ENCODE data around the gene PSME4.
"Not testable (repeated sequence)": the region's sequence is repeated elsewhere in the genome, so short reads cannot be mapped to it uniquely, and the experiment has no call there.

The PSME4 gene

DNA sequence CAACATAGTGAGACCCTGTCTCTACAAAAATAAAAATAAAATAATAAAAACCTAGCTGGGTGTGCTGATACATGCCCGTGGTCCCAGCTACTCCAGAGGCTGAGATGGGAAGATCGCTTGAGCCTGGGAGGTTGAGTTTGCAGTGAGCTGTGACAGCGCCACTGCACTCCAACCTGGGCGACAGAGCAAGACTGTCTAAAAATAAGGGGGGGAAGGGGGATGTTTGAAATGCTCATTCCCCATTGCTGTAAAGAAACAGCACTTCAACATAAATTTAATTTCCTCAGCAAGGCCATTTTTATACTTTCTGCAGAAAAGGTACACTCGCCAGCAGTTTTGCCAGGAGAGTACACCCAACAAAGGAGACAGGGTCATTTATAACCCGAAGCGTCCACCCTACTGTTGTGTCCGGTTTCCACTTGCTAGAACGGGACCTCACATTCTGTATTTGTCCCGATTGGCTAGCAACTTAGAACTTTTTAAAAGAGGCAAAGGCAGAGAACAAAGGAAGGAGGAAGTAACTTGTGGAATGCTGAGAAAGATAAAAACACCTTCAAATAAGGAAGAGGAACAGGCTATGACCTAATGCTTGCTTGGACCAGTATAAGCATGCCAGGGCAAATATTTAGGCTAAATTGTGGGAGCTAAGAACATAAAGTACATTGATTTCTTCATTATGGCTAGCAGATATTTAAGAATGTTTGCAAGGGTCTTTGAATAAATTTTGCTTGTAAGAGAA is 9.1 kb downstream of the PSME4 start:
- DNase-seq (ENCODE audit: low read depth) = not testable (repeated sequence)

DNA sequence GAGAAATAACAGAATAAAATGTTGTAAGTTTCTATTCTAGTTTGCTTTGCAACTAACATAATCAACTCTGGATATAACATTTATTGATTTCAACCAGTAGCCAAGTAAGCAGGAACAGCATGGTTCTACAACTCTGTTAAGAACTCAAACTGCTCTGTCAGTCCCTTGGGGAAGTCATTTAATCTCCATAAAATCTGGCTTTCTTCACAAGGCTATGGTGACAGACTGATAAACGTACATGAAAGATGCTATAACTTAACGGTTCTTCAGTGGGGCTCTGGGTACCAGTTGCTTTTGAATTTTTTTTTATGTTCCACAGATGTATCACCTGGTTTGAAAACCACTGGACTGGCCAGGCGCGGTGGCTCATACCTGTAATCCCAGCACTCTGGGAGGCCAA is 10.3 kb downstream of the PSME4 start:
- DNase-seq (ENCODE audit: low read depth) = no peak

DNA sequence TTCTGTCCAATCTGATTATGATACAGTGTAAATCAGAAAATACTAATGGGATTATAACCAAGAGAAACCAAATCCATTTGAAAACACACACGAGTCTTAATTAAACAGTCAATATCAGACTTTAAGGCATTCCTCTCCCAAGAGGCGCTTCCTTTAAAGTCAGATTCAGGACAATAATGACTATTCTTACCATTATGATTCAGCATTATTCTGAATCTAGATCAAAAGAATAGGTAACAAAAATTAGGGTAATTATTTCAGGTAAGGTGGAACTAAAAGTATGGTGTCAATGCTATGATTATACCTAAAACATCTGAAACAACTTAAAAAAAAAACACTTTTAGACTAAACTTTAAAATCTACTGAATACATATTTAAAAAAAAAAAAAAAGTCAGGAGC is 12.3 kb downstream of the PSME4 start:
- no peak for DNase-seq (ENCODE audit: low read depth)

DNA sequence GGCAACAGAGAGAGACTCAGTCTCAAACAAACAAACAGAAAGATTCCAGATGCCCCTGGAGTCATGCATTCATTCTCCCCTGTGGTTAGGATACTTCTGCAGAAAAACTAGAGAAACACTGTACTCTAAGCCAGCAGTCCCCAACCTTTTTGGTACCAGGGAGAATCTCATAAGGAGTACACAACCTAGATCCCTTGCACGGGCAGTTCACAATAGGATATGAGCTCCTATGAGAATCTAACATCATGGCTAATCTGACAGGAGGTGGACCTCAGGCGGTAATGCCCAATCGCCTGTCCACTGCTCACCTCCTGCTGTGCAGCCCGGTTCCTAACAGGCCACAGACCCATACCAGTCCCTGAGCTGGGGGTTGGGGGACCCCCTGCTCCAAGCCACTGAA is 18.3 kb downstream of the PSME4 start:
- no peak for DNase-seq (ENCODE audit: low read depth)

DNA sequence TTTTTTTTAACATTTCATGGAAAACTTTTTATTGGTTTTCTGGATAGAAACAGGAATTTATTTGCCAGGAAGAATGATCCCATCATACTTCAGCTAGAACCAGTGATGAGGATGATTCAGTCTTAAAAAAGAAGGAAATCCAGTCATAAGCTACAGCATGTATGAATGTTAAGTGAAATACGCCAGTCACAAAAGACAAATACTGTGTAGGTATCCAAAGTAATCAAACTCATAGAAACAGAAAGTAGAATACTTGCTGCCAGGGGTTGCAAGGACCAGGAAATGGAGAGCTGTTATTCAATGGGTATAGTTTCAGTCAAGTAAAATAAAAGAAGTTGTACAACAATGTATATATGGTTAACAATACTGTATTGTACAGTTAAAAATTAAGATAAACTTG is 21.3 kb downstream of the PSME4 start:
- no peak for DNase-seq (ENCODE audit: low read depth)

DNA sequence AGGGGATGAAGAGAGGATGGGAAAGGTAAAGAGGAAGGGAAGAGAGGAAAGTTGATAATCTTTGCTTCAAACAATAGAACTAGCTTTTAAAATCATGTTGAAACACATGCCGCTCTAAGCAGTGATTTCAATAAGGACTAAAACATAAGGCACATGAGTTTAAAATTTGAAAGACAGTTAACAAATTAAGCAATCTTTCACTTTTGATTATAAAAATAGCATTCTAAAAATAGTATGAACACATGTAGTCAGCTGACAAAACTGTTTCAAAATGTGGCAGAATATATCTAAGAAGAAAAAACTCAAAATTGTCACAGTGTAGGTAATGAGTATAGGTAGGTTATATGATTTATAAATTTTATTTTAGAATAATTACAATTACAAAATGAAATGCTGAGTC is 25.3 kb downstream of the PSME4 start:
- no peak for DNase-seq (ENCODE audit: low read depth)

DNA sequence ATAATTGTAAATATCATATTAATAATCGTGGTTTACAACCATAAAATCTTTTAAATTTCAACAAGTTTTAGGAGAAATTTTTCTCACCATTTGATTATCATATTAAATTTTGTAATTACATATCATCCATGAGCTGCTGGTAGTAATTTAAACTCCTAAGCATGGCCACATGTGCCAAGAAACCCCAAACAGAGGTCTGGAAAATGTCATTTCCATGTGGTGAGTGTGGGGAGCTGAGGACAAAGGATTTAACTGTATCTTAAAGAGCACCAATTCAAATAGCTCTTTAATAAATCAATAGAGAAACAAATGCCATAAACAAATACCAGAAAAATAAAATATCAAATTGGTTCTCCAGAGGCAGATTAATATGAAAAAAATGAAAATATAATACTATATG is 26.3 kb downstream of the PSME4 start:
- DNase-seq (ENCODE audit: low read depth) = no peak

DNA sequence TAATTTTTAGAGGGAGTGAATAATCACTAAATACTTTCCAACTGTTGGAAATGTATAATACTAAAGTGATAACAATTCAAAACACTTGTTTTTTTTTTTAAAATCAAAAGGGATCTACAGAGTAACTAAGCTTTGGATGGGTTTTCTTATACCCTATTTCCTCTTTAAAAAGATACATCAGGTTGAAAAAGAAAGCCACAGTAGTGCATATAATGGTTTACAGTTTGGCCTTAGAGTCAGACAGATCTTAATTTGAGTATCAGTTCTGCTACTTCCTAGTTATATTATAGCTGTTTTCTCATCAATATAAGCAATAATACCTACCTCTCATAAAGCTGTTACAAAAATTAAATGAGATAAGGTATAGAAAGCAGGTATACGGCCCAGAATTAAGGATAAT is 28.5 kb downstream of the PSME4 start:
- no peak for DNase-seq (ENCODE audit: low read depth)

DNA sequence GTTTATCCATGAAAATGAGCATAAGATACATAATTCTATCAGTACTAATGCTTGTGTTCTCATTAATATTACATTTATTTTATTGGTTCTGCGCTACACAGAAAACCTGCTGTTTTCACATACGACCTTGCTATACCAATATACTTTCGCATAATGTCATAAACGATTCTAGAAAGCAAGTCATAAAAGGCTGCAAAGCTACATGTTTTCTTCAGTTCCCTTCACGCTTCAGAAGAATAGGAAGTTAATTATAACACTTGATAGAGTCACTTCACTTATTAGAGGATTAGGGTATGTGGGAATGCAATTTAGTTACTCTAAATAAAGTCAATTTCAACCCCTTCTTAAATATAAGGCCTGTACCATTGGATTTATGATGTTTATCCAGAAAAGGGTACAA is 29.0 kb downstream of the PSME4 start:
- no peak for DNase-seq (ENCODE audit: low read depth)

DNA sequence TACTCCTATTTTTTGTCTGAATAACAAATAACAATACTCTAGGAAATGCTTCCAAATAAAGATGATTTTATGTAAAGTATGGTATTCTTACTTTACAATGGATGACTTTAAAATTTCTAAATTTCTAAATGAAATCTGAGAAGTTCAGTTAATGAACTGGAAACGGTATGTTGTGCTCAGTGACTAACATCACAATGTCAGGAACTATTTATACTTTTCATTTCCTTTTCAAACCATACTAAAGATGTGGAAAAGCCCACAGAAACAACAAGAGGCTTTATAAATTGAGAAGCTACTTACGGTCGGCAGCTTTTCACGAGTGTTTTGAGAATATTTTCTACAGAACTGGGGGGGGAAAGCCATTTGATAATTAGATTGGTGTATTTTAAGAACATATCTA is 31.1 kb downstream of the PSME4 start:
- no peak for DNase-seq (ENCODE audit: low read depth)

DNA sequence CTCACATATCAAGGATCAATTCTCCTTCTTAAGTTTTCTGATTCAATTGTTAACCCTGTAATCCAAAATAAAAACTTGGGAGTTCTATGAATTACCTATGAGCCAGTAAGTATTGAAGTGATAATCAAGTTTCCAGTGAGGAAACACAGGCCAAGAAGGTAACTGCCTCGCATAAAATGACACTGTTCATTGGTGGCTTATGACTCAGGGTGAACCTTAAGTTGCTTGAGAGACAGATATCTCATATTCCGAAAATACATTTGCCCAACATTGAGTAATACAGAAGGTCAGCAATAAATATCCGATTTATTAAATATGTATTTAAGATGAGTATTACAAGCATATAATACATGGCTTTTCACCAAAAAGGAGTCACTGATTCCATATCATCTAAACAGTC is 31.9 kb downstream of the PSME4 start:
- DNase-seq (ENCODE audit: low read depth) = no peak

DNA sequence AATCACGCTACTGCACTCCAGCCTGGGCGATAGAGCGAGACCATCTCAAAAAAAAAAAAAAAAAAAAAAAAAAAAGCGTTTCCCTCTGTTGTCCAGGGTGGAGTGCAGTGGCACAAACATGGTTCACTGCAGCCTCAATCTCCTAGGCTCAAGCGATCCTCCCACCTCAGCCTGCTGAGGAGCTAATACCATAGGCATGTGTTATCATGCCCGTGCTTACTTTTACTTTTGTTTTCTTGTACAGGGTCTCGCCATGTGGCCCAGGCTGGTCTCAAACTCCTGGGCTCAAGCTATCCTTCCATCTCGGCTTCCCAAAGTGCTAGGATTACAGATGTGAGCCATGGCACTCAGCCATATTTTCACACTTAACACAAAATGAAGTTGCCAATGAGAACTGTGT is 37.5 kb downstream of the PSME4 start:
- DNase-seq (ENCODE audit: low read depth) = no peak

DNA sequence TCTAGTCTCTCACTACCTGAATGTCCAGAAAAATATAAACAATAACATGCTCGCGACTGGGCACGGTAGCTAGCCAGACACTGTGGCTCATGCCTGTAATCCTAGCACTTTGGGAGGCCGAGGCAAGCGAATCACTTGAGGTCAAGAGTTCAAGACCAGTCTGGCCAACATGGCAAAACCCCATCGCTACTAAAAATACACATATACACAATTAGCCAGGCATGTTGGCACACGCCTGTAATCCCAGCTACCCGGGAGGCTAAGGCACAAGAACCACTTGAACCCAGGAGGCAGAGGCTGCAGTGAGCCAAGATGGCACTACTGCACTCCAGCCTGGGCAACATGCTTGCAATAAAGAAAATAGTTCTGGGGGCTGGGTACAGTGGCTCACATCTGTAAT is 44.5 kb downstream of the PSME4 start:
- DNase-seq (ENCODE audit: low read depth) = not testable (repeated sequence)

DNA sequence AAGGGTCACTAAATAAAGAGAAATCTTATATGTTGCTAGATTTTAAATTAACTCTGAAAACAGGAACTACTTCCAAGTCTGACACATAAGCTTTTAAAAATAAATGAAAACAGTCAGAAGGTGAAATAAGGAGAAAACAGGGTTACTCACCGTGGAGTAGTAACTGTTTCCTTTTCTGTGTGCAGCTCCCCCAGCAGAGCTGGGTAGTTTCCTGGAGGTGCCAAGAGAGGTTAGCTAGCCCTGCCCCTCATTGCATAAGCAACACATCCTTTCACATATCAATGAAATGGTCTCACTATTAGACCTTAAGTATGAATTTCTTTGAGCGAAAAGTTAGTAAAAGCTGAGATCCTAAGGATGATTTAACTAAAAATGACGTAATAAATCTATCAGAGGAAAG is 57.1 kb downstream of the PSME4 start:
- no peak for DNase-seq (ENCODE audit: low read depth)

DNA sequence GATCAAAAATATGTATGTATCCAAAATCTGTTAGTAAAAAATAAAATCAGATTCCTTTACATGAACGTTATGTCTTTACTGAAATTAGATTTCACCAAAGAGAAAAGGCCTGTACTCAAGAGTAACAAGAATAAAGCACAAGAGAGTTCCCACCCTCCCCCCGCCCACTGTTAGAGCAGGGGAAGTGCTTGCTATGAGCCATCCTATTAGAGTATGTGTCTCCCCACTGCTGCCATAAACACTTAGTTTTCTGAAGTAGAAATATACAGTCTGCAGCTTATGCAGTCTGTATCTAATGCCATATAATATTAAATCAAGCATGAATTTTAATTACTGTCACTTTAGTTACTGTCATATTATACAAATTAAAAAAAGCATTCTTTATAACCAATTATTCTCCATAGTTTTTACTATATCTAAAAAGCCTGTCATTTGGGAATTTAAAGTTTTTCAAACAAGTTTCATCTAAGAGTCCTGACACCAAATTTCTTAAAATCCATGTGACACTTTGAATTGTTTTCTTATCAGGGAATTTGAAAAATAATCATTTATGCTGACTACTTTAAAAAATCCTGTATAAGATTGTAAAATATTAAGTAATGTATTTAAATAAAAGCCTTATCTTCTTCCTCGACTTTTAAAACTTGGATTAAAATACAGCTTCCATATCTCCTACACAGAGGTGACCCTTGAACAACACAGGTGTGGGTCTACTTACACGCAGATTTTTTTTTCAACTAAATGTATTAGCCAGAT is 59.2 kb downstream of the PSME4 start:
- DNase-seq (ENCODE audit: low read depth) = no peak

DNA sequence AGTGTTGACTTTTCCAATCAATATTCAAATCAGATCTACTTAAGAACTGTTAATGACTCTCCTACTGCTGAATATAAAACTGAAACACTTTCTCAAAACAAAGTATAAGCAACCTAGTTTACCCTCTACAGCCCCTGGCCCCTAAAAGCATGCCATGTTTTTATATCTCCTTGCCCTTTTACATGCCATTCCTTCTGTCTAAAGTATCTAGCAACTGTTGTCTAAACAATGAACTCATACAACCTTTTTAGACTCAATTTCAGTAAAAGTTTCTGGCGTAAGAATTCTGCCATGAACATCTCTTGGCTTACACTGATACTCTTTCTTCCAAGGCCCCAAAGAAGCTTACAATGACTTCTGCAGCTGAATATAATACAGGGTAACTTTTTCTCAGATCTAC is 63.2 kb downstream of the PSME4 start:
- DNase-seq (ENCODE audit: low read depth) = no peak

DNA sequence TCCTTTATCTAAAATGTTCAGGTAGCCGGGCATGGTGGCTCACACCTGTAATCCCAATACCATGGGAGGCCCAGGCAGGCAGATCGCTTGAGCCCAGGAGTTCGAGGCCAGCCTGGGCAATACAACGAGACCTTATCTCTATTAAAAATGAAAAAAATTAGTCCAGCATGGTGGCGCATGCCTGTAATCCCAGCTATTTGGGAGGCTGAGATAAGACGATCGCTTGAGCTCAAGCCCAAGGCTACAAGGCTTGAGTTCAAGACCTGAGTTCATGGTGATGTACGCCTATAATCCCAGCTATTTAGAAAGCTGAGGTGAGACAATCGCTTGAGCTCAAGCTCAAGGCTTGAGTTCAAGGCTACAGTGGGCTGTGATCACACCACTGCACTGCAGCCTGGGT is 65.4 kb downstream of the PSME4 start:
- no peak for DNase-seq (ENCODE audit: low read depth)

DNA sequence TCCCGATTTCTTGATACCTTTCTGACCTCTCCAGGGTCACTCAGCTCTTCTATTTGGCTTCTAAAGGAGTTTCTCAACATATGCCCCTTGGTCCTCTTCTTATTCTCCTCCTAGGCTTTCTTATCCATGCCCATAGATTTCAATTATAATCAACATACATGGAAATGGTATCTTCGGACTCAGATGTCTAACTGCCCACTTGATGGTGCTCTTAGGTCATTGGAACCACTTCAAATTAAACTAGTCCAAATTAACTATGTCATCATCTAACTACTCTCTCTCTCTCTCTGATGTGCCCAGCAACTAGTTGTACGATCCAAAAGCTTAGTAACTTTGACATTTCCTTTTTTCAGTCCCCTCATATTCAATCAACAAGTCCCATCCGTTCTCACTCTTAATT is 67.8 kb downstream of the PSME4 start:
- no peak for DNase-seq (ENCODE audit: low read depth)

DNA sequence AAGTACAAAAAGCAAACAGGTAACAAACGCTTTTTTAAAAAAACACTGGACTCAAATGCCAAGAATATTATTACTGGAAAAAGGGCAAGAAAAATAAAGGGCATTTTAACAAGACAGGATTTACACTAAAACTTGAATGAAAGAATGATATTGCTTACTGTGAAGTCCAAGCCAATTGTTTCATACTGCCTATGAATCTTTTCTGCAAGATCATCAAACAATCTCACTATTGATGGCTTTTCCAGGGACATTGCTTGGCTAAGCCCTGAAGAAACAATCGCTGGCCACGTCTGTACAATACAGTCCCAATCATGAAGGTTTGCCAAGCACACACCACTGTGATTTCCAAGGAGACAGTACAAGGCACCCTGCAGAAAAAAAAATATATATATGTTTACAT is 69.6 kb downstream of the PSME4 start:
- no peak for DNase-seq (ENCODE audit: low read depth)

DNA sequence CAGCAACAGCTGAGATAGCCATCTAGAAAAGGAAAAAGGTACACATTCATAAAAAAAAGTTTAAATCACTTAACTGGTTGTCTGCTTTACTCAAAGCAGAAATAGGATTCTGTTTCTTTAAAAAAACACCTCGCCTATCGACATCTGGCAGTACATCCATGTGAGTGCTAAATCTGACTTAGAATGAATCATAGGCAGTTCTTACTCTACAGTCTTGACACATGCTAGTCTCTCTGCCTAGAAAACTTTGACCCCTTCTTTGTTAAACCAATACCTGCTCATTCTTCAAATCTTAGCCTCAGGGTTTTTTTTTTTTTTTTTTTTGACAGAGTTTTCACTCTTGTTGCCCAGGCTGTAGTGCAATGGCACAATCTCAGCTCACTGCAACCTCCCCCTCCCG is 73.9 kb downstream of the PSME4 start:
- DNase-seq (ENCODE audit: low read depth) = no peak

DNA sequence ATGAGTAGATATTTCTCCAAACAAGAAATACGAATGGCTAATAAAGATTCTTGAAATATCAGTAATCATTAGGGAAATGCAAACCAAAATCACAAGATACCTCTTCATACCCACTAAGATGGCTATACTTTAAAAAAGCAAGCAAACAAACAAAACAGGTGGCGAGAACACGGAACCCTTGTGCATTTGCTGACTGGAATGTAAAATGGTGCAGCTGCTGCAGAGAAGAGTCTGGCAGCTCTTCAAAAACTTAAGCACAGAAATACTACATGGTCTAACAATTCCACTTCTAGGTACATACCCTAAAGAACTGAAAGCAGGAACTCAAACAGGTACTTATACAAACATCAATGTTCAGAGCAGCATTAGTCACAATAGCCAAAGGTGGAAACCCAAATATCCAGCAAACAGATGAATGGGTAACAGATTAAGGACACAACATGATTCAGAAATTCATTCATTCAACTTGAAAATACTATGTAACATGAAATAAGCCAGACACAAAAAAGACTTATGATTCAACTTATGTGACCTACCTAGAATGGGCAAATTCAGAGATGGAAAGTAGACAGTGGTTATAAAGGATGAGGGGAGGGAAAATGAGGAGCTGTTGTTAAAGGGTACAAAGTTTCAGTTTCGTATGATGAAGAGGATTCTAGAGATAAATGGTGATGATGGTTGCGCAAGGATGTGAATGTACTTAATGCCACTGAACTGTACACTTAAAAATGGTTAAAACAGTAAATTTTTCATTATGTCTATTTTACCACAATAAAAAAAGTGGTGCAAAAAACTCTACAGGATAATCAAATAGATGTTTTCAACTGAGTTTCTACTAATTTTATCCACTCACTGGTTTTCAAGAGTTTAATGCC is 84.2 kb downstream of the PSME4 start:
- no peak for DNase-seq (ENCODE audit: low read depth)

DNA sequence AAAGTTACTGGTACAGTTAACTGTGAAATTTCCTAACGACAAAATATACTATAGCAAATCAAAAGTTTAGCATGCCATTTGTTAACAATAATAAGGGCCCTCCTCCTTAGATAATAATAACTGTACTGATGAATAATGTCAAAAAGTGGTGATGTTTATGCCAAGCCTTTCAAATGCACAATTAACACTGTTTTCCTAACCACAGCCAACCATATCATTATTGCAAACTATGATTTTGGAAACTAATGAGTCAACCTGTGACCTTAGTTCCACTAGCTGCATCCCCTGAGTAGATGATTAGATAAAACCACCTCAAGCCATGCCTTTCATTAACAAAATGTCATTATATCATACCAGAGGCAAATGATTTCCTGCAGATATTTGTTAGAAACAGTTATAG is 85.9 kb downstream of the PSME4 start:
- DNase-seq (ENCODE audit: low read depth) = no peak

DNA sequence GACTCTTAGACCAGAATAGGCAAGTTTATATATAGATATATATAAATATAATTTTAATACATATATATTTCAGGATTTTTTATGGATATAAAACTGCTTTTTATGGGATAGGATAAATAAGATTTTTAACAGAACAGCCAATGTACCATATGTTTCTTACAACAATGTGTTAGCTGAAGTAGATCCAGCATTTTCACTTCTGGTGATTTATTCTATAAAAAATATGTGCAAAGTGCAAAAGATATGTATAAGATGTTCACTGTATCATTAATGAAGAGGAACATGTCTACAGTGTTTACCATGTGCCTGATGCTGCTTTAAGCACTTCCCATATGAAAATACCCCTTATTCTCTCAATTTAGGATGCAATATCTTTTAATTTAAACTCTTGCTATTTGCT is 88.8 kb downstream of the PSME4 start:
- no peak for DNase-seq (ENCODE audit: low read depth)

All from stimulated activated CD4-positive, alpha-beta T cell treated with anti-CD3 and anti-CD28 coated beads, Interleukin-2, amount 100 ng/mL, for 4 hours (primary cell).